LNCaP clone FGC (cell line): ENCODE results near the gene NTSR2.

Experiments
- DNase-seq: peaks from one replicate; pipeline ENCODE4 v3.0.0-alpha.2; 2011; ENCODE audit warnings: low read depth
- H3K4me3 ChIP-seq: 2 replicates; pipeline ENCODE4 v1.5.1; 2011; ENCODE audit warnings: mild to moderate bottlenecking, low read depth, low read length, control low read depth
- CTCF ChIP-seq: IDR thresholded peaks from 2 replicates; pipeline ENCODE4 v1.5.1; 2012; ENCODE audit warnings: mild to moderate bottlenecking; ENCODE audit not compliant: control insufficient read depth, insufficient read depth; ENCODE audit errors: extremely low read depth

NTSR2 gene

DNA sequence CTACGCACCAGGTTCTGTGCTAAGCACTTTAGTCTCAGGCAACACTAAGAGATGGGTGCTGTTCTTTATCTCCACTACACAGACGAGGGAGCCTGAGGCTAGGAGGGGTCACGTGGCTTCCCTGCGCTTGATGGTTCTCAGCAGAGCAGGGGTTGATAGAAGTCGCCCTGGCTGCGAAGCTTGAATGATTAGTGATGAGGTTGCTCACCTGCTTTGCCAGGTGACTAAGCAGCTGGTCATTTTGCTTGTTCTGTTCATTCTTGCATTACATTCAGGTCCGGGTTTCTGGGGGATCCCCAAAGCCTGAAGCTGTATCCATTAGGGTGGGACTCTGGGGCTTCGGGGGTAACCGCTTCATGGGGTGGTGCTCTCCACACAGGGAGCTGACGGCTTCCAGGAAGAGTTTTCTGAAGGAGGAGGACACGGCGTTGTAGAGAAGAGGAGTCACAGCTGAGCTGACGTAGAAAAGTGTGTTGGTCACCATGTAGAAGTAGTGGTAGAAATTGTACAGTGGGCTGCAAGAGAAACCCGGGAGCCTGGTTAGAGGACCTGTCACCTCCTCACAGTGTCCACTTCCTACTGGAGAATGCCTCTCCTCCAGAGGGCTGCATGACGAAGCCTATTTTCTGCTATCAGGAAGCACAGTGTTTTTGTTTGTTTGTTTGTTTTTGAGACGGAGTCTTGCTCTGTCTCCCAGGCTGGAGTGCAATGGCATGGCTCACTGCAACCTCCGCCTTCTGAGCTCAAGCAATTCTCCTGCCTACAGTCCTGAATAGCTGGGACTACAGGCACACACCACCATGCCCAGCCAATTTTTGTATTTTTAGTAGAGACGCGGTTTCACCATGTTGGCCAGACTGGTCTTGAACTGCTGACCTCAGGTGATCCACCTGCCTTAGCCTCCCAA lies 11.5 kb downstream of the NTSR2 start:
- DNase-seq = no peak
- no peak overlapping the region for H3K4me3 ChIP-seq
- no peak for TF ChIP-seq CTCF

DNA sequence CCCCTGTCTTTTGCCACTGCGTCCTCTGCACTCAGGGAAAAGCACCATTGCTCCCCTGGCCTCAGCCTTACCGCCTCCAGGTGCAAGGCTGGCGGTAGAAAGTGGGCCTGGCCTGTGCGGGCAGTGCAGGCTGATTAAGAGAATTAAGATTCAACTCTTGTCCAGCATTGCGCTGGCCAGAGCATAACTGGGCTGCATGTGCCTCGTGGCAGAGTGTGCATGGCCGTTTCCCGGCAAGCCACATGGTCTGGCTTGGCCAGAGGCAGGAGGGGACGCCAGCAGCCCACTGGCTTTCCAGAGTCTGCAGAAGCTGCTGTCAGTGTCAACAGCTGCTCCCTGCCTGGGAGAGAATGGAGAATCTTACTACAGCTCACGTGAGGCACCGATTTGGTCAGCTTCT lies 12.3 kb downstream of the NTSR2 start:
- no peak for TF ChIP-seq CTCF
- no peak overlapping the region for H3K4me3 ChIP-seq
- DNase-seq = no peak

GRCh38 chr2:11657195-11657594 lies 12.8 kb downstream of the NTSR2 start:
- DNase-seq = no peak
- TF ChIP-seq CTCF = no peak
- peak overlapping the region; percentile 38 for H3K4me3 ChIP-seq

GRCh38 chr2:11656671-11657101 lies 13.3 kb downstream of the NTSR2 start:
- peak overlapping the region; percentile 38 for H3K4me3 ChIP-seq
- no peak for TF ChIP-seq CTCF
- DNase-seq = no peak

DNA sequence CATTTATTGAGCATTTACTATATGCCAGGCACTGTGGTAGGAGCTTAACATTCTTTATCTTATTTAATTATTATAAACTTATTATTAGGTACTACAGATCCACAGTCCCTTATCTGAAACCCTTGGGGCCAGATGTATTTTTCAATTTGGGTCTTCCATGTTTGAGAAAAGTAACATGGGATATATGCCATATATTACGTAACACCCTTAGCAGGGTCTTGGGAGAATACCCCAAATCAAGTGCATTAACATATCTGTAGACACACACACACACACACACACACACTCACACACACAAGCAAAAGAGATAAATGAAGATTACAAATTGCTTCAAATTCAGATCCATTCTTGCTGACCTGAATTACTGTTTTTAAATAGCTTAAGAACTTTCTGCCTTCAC lies 13.7 kb downstream of the NTSR2 start:
- no peak for DNase-seq
- TF ChIP-seq CTCF = no peak
- H3K4me3 ChIP-seq = no peak overlapping the region; the same call in 1 of the 2 replicates

GRCh38 chr2:11655495-11655894 lies 14.5 kb downstream of the NTSR2 start:
- TF ChIP-seq CTCF = no peak
- DNase-seq = peak; percentile 80
- no peak overlapping the region for H3K4me3 ChIP-seq
